ENCODE data around the gene HOXA3. TPM values are rescaled to one million over a fixed set of nuclear protein-coding genes. Genes with fewer than 3 reads are reported as not detected.

Gene HOXA3
- total RNA-seq, 2 donors from 2014 or later = 13.3 to 14.1 TPM

- no peak for DNase-seq
- H3K27ac ChIP-seq = peak overlapping the region; percentile 94
- no peaks in the 10 kb centered on the region for H3K9me3 ChIP-seq
- peaks cover 15% of the 10 kb centered on the region for H3K4me1 ChIP-seq
- H3K27me3 ChIP-seq = peaks cover 4% of the 10 kb centered on the region
- peak overlapping the region; percentile 64 for H3K4me3 ChIP-seq
- H3K9ac ChIP-seq (ENCODE audit: low read depth in 2 of 2, low read length in 2 of 2) = peak overlapping the region; percentile 77 to 100
- no peak for TF ChIP-seq CTCF (IDR thresholded peaks at IDR 0.05)
- intact Hi-C loops (cut with DNase I) = loop anchor here (5.0 kb wide), 1 partner anchor 787 kb away; no protein-coding TSS in a partner anchor
- H3K36me3 ChIP-seq = no peaks in the 10 kb centered on the region
Measured at GRCh38 chr7:27159266-27160144, 7.1 kb upstream of the HOXA3 start.

GRCh38 chr7:27158436-27159265 lies 6.3 kb upstream of the HOXA3 start:
- Histone ChIP-seq H3K4me3 (peak overlapping the region; percentile 49), H3K27me3 (peaks cover 4% of the 10 kb centered on the region), H3K9ac (ENCODE audit: low read depth in 2 of 2, low read length in 2 of 2) (peak overlapping the region; percentile 70 to 100), H3K4me1 (peaks cover 16% of the 10 kb centered on the region), H3K9me3 (no peaks in the 10 kb centered on the region), H3K36me3 (no peaks in the 10 kb centered on the region), H3K27ac (peak overlapping the region; percentile 94)
- no peak for DNase-seq
- TF ChIP-seq CTCF (IDR thresholded peaks at IDR 0.05) = no peak
- intact Hi-C loops (cut with DNase I) = no loop called here

- H3K27ac ChIP-seq = peak overlapping the region; percentile 94
Measured at GRCh38 chr7:27157702-27158431, 5.5 kb upstream of the HOXA3 start.

GRCh38 chr7:27156916-27157701 lies 4.7 kb upstream of the HOXA3 start:
- intact Hi-C loops (cut with DNase I) = no loop called here
- H3K4me1 ChIP-seq = peaks cover 16% of the 10 kb centered on the region
- no peak for TF ChIP-seq CTCF (IDR thresholded peaks at IDR 0.05)
- H3K27ac ChIP-seq = peak overlapping the region; percentile 94
- H3K27me3 ChIP-seq = peaks cover 4% of the 10 kb centered on the region
- H3K9ac ChIP-seq (ENCODE audit: low read depth in 2 of 2, low read length in 2 of 2) = peak overlapping the region; percentile 80 to 100
- no peaks in the 10 kb centered on the region for H3K36me3 ChIP-seq
- no peak for DNase-seq
- no peaks in the 10 kb centered on the region for H3K9me3 ChIP-seq
- H3K4me3 ChIP-seq = peak overlapping the region; percentile 49

More at GRCh38 chr7:27157702-27158431, 5.5 kb upstream of the HOXA3 start:
- Histone ChIP-seq H3K27me3 (peaks cover 4% of the 10 kb centered on the region), H3K9me3 (no peaks in the 10 kb centered on the region), H3K4me1 (peaks cover 16% of the 10 kb centered on the region), H3K4me3 (peak overlapping the region; percentile 49), H3K36me3 (no peaks in the 10 kb centered on the region), H3K9ac (ENCODE audit: low read depth in 2 of 2, low read length in 2 of 2) (peak overlapping the region; percentile 80 to 100)
- no peak for DNase-seq
- no peak for TF ChIP-seq CTCF (IDR thresholded peaks at IDR 0.05)
- intact Hi-C loops (cut with DNase I) = no loop called here

All from colonic mucosa (tissue), 4 donors.